ENCODE data around the gene LPP.

LPP gene

DNA sequence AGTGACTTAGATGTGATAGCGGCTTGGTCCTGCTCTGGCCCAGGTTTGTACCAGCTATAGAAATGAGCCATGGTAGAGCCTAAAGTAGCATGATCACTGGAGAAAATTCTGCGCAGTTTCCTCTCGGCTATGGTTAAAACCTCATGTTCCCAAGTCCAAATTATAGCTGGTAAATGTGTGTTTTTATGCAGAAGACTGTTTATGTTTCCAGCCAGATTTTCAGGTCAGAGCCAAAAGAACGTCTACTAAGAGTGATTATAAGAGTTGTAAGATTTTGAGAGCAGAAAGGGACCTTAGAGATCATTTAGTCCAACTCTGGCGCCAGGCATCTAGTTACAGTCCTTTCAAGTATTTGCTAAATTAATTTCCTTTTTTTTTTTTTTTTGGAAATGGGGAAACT is 333.7 kb downstream of the LPP start:
- no peak overlapping the region for H3K4me3 ChIP-seq (replicated peaks; ENCODE audit: insufficient read depth, low read length)
- H3K27ac ChIP-seq (replicated peaks), result no peak overlapping the region
- no peaks in the 10 kb centered on the region for H3K27me3 ChIP-seq (ENCODE audit: insufficient read depth, poor library complexity, severe bottlenecking)
- TF ChIP-seq GABPA (IDR thresholded peaks at IDR 0.05; ENCODE audit: low read depth) (no peak), SPI1 (IDR thresholded peaks at IDR 0.05; ENCODE audit: borderline replicate concordance, low read depth) (no peak), POLR2AphosphoS5 (IDR thresholded peaks at IDR 0.05; ENCODE audit: low read depth) (no peak)
- TF ChIP-seq, protein P1, sequence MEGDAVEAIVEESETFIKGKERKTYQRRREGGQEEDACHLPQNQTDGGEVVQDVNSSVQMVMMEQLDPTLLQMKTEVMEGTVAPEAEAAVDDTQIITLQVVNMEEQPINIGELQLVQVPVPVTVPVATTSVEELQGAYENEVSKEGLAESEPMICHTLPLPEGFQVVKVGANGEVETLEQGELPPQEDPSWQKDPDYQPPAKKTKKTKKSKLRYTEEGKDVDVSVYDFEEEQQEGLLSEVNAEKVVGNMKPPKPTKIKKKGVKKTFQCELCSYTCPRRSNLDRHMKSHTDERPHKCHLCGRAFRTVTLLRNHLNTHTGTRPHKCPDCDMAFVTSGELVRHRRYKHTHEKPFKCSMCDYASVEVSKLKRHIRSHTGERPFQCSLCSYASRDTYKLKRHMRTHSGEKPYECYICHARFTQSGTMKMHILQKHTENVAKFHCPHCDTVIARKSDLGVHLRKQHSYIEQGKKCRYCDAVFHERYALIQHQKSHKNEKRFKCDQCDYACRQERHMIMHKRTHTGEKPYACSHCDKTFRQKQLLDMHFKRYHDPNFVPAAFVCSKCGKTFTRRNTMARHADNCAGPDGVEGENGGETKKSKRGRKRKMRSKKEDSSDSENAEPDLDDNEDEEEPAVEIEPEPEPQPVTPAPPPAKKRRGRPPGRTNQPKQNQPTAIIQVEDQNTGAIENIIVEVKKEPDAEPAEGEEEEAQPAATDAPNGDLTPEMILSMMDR (IDR thresholded peaks at IDR 0.05; ENCODE audit: insufficient read depth, low read length), result no peak
- TF ChIP-seq, protein P2, sequence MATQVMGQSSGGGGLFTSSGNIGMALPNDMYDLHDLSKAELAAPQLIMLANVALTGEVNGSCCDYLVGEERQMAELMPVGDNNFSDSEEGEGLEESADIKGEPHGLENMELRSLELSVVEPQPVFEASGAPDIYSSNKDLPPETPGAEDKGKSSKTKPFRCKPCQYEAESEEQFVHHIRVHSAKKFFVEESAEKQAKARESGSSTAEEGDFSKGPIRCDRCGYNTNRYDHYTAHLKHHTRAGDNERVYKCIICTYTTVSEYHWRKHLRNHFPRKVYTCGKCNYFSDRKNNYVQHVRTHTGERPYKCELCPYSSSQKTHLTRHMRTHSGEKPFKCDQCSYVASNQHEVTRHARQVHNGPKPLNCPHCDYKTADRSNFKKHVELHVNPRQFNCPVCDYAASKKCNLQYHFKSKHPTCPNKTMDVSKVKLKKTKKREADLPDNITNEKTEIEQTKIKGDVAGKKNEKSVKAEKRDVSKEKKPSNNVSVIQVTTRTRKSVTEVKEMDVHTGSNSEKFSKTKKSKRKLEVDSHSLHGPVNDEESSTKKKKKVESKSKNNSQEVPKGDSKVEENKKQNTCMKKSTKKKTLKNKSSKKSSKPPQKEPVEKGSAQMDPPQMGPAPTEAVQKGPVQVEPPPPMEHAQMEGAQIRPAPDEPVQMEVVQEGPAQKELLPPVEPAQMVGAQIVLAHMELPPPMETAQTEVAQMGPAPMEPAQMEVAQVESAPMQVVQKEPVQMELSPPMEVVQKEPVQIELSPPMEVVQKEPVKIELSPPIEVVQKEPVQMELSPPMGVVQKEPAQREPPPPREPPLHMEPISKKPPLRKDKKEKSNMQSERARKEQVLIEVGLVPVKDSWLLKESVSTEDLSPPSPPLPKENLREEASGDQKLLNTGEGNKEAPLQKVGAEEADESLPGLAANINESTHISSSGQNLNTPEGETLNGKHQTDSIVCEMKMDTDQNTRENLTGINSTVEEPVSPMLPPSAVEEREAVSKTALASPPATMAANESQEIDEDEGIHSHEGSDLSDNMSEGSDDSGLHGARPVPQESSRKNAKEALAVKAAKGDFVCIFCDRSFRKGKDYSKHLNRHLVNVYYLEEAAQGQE (IDR thresholded peaks at IDR 0.05; ENCODE audit: insufficient replicate concordance, low read depth), result no peak
- no peak for DNase-seq (ENCODE audit: low read depth in 1 of 2, low spot score in 1 of 2)

DNA sequence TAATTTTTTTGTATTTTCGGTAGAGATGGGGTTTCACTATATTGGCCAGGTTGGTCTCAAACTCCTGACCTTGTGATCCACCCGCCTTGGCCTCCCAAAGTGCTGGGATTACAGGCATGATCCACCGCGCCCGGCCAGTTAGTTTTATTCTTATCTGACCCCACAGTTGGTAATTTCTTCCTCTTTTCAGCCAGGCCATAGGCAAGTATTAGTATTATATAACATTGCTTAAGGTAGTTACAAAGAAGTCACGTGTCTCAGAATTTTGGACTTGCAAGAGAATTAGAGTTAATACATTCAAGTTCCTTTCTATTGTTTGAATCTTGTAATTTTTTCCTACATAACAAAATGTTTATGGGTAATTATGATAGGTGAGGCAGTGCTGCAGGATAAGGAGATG is 334.8 kb downstream of the LPP start:
- no peaks in the 10 kb centered on the region for H3K27me3 ChIP-seq (ENCODE audit: insufficient read depth, poor library complexity, severe bottlenecking)
- H3K27ac ChIP-seq (replicated peaks), result no peak overlapping the region
- TF ChIP-seq, protein P2 (IDR thresholded peaks at IDR 0.05; ENCODE audit: insufficient replicate concordance, low read depth), result no peak
- no peak for DNase-seq (ENCODE audit: low read depth in 1 of 2, low spot score in 1 of 2)
- H3K4me3 ChIP-seq (replicated peaks; ENCODE audit: insufficient read depth, low read length), result no peak overlapping the region

DNA sequence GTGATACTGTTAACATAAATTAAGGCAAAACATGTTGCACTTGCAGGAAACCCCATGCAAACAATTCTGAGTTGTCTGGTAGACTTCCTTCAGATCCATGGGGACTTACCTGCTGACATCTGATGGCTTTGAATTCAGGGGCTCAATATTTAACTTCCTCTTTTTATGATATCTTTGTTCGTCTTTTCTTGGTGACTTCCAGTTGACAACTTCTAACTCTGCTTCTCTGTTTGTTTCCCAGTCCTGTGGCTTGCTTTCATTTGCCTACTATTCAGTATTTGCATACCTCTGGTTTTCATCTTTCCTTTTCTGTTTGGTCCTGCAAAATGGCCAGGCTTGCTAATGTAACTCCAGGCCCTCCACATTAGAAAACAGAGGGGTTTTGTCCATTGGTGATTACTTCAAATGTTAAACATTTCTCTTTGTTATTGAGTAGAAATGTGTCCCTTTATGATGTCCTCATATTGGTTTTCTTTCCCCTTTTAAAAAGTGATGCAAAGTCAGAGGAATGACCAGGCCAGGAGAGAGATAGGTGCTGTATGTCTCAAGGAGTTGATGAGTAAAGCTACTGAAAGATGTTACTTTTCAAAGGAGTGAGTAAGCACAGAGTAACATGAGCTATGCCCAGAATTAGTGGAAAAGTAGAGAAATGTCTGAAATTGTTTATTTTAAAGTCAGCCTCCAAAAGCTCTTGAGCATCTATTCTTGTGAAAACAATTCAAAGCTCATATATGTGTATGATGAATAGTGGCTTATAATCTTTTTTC is 335.9 kb downstream of the LPP start:
- no peak for DNase-seq (ENCODE audit: low read depth in 1 of 2, low spot score in 1 of 2)
- H3K27ac ChIP-seq (replicated peaks), result no peak overlapping the region

More for the DNA sequence above, 335.9 kb downstream of the LPP start:
- H3K4me3 ChIP-seq (replicated peaks; ENCODE audit: insufficient read depth, low read length), result no peak overlapping the region
- TF ChIP-seq GABPA (IDR thresholded peaks at IDR 0.05; ENCODE audit: low read depth) (no peak), SPI1 (IDR thresholded peaks at IDR 0.05; ENCODE audit: borderline replicate concordance, low read depth) (no peak), POLR2AphosphoS5 (IDR thresholded peaks at IDR 0.05; ENCODE audit: low read depth) (no peak)
- TF ChIP-seq, protein P1 (IDR thresholded peaks at IDR 0.05; ENCODE audit: insufficient read depth, low read length), result no peak
- TF ChIP-seq, protein P2 (IDR thresholded peaks at IDR 0.05; ENCODE audit: insufficient replicate concordance, low read depth), result no peak
- H3K27me3 ChIP-seq (ENCODE audit: insufficient read depth, poor library complexity, severe bottlenecking), result no peaks in the 10 kb centered on the region
